ENCODE measurements around the gene NMD3. TPM values are rescaled to one million over a fixed set of nuclear protein-coding genes. Genes with fewer than 3 reads are reported as not detected.

Gene NMD3
- total and polyA plus RNA-seq, 2 donors from 2014 or later: 24.2 to 55.5 TPM

GRCh38 chr3:161197855-161198850, 23.0 kb upstream of the NMD3 start:
- no peak for TF ChIP-seq CTCF (IDR thresholded peaks at IDR 0.05; ENCODE audit: borderline replicate concordance, extremely low read depth, insufficient read depth)
- DNase-seq: no peak
- FAIRE-seq: no peak
- Histone ChIP-seq H3K9ac (ENCODE audit: low read length in 3 of 3) (no peak overlapping the region), H3K9me3 (ENCODE audit: control insufficient read depth in 2 of 3, insufficient read depth in 1 of 3, low read length in 3 of 3) (no peaks in the 10 kb centered on the region), H3K27me3 (ENCODE audit: control insufficient read depth, insufficient read depth, low read length) (no peaks in the 10 kb centered on the region), H3K27ac (ENCODE audit: low read depth in 2 of 2, low read length in 2 of 2) (no peak overlapping the region), H3K4me3 (ENCODE audit: low read length in 3 of 3) (no peak overlapping the region), H3K4me1 (ENCODE audit: control insufficient read depth in 2 of 3, insufficient read depth in 2 of 3, low read depth in 1 of 3, low read length in 3 of 3) (no peaks in the 10 kb centered on the region), H3K36me3 (ENCODE audit: control insufficient read depth in 2 of 3, insufficient read depth in 3 of 3, low read length in 3 of 3) (no peaks in the 10 kb centered on the region)
- intact Hi-C loops (cut with DNase I): no loop called here

GRCh38 chr3:161199926-161200325, 21.2 kb upstream of the NMD3 start:
- Histone ChIP-seq H3K36me3 (ENCODE audit: control insufficient read depth in 2 of 3, insufficient read depth in 3 of 3, low read length in 3 of 3) (no peaks in the 10 kb centered on the region), H3K27ac (ENCODE audit: low read depth in 2 of 2, low read length in 2 of 2) (no peak overlapping the region), H3K9me3 (ENCODE audit: control insufficient read depth in 2 of 3, insufficient read depth in 1 of 3, low read length in 3 of 3) (no peaks in the 10 kb centered on the region), H3K4me1 (ENCODE audit: control insufficient read depth in 2 of 3, insufficient read depth in 2 of 3, low read depth in 1 of 3, low read length in 3 of 3) (no peaks in the 10 kb centered on the region), H3K27me3 (ENCODE audit: control insufficient read depth, insufficient read depth, low read length) (no peaks in the 10 kb centered on the region), H3K4me3 (ENCODE audit: low read length in 3 of 3) (no peak overlapping the region), H3K9ac (ENCODE audit: low read length in 3 of 3) (no peak overlapping the region)
- DNase-seq: no peak
- no peak for FAIRE-seq
- no peak for TF ChIP-seq CTCF (IDR thresholded peaks at IDR 0.05; ENCODE audit: borderline replicate concordance, extremely low read depth, insufficient read depth)
- intact Hi-C loops (cut with DNase I): no loop called here

GRCh38 chr3:161203485-161204098, 17.5 kb upstream of the NMD3 start:
- no peak for TF ChIP-seq CTCF (IDR thresholded peaks at IDR 0.05; ENCODE audit: borderline replicate concordance, extremely low read depth, insufficient read depth)
- H3K4me1 ChIP-seq (ENCODE audit: control insufficient read depth in 2 of 3, insufficient read depth in 2 of 3, low read depth in 1 of 3, low read length in 3 of 3): no peaks in the 10 kb centered on the region
- intact Hi-C loops (cut with DNase I): no loop called here
- no peaks in the 10 kb centered on the region for H3K9me3 ChIP-seq (ENCODE audit: control insufficient read depth in 2 of 3, insufficient read depth in 1 of 3, low read length in 3 of 3)
- no peaks in the 10 kb centered on the region for H3K27me3 ChIP-seq (ENCODE audit: control insufficient read depth, insufficient read depth, low read length)
- no peak overlapping the region for H3K4me3 ChIP-seq (ENCODE audit: low read length in 3 of 3)
- DNase-seq (no peak), FAIRE-seq (no peak)
- H3K9ac ChIP-seq (ENCODE audit: low read length in 3 of 3): no peak overlapping the region
- no peaks in the 10 kb centered on the region for H3K36me3 ChIP-seq (ENCODE audit: control insufficient read depth in 2 of 3, insufficient read depth in 3 of 3, low read length in 3 of 3)
- H3K27ac ChIP-seq (ENCODE audit: low read depth in 2 of 2, low read length in 2 of 2): no peak overlapping the region

Measured in kidney (tissue), 14 donors.